GM10266 (cell line): ENCODE data around the gene TRMT61A.

Source experiments
- DNase-seq: peaks from one replicate; pipeline ENCODE4 v3.0.0; 2012; ENCODE audit errors: extremely low spot score
- CTCF ChIP-seq: IDR thresholded peaks from 2 replicates; pipeline ENCODE4 v1.5.1; 2012; ENCODE audit warnings: mild to moderate bottlenecking, low read depth; ENCODE audit not compliant: control insufficient read depth, insufficient read depth; ENCODE audit errors: missing control alignments

Gene TRMT61A

GRCh38 chr14:103538291-103539055 is 9.5 kb downstream of the TRMT61A start:
- no peak for TF ChIP-seq CTCF
- DNase-seq, result no peak

- no peak for TF ChIP-seq CTCF
- DNase-seq, result no peak
Observed at GRCh38 chr14:103539056-103539825, 10.2 kb downstream of the TRMT61A start.

- no peak for TF ChIP-seq CTCF
- DNase-seq, result no peak
Observed at GRCh38 chr14:103540821-103541708, 12.1 kb downstream of the TRMT61A start.

GRCh38 chr14:103541709-103542604 is 13.0 kb downstream of the TRMT61A start:
- no peak for TF ChIP-seq CTCF
- no peak for DNase-seq

GRCh38 chr14:103542605-103543088 is 13.7 kb downstream of the TRMT61A start:
- no peak for DNase-seq

More at GRCh38 chr14:103542605-103543088, 13.7 kb downstream of the TRMT61A start:
- no peak for TF ChIP-seq CTCF
